Breast epithelium (tissue), 3 donors: ENCODE data around the gene STEAP1B.
"Not testable (repeated sequence)": the region's sequence is repeated elsewhere in the genome, so short reads cannot be mapped to it uniquely, and the experiment has no call there.

ENCODE experiments used
- CTCF ChIP-seq, 3 donors: fragments of 450-650 bp; IDR thresholded peaks; one replicate each; pipeline ENCODE4 v1.5.1; 2016 to 2017; ENCODE audit warnings: antibody characterized with exemption in 3 of 3, mild to moderate bottlenecking in 3 of 3, moderate library complexity in 3 of 3
- POLR2A ChIP-seq: fragments of 450-650 bp; IDR thresholded peaks from one replicate; pipeline ENCODE4 v1.6.1; 2016; ENCODE audit warnings: antibody characterized with exemption, mild to moderate bottlenecking, moderate library complexity

- TF ChIP-seq POLR2A; CTCF (IDR thresholded peaks at IDR 0.05): not testable (repeated sequence)
These were observed 15.0 kb upstream of the STEAP1B start for GRCh38 chr7:22514963-22515362.
